Measurements from ENCODE around the gene LHX3.
A peak's percentile ranks its signal among the peaks of the same experiment; 100 is the strongest.

The LHX3 gene

GRCh38 chr9:136248951-136249876, 44.3 kb upstream of the LHX3 start:
- no peak overlapping the region for H3K23ac ChIP-seq (ENCODE audit: low read depth, low read length, poor library complexity)
- H2AFZ ChIP-seq (ENCODE audit: low read length), result no peak overlapping the region
- DNase-seq (ENCODE audit: low spot score), result no peak
- no peaks in the 10 kb centered on the region for H3K9me3 ChIP-seq (replicated peaks in 1 of 2; ENCODE audit: control insufficient read depth in 2 of 2, insufficient read depth in 1 of 2, low read depth in 1 of 2, low read length in 2 of 2)
- H3K4ac ChIP-seq (ENCODE audit: low read length), result no peak overlapping the region
- no peak overlapping the region for H2BK5ac ChIP-seq (ENCODE audit: low read length)
- no peak overlapping the region for H3K14ac ChIP-seq (ENCODE audit: low read length)
- H3K27me3 ChIP-seq (ENCODE audit: control insufficient read depth in 3 of 3, insufficient read depth in 3 of 3, low read depth in 1 of 3, low read length in 3 of 3), result peaks cover 0 to 55% (median 0%) of the 10 kb centered on the region in 3 experiments
- H4K91ac ChIP-seq (ENCODE audit: low read depth, low read length, poor library complexity), result no peak overlapping the region
- H2BK120ac ChIP-seq (ENCODE audit: low read depth, low read length), result no peak overlapping the region
- peak overlapping the region; percentile 32 for H3K18ac ChIP-seq (ENCODE audit: low read length)
- H3K4me3 ChIP-seq (ENCODE audit: low read length in 2 of 2), result no peak overlapping the region
- H2AK5ac ChIP-seq (ENCODE audit: low read depth, low read length), result peak overlapping the region; percentile 56
- H3K36me3 ChIP-seq (replicated peaks in 1 of 2; ENCODE audit: control insufficient read depth in 2 of 2, insufficient read depth in 2 of 2, low read length in 2 of 2), result no peaks in the 10 kb centered on the region
- H2BK12ac ChIP-seq (ENCODE audit: low read length), result no peak overlapping the region
- peak overlapping the region; percentile 19 for H2BK15ac ChIP-seq (ENCODE audit: low read length)
- H3K4me1 ChIP-seq (ENCODE audit: control insufficient read depth in 2 of 2, insufficient read depth in 1 of 2, low read depth in 1 of 2, low read length in 2 of 2), result peaks cover 4 to 7% of the 10 kb centered on the region in 2 donors
- H3K79me1 ChIP-seq (ENCODE audit: low read depth, low read length), result no peaks in the 10 kb centered on the region
- peak overlapping the region; percentile 30 for H3K9ac ChIP-seq (ENCODE audit: low read depth, low read length, poor library complexity)
- no peak overlapping the region for H3K4me2 ChIP-seq (ENCODE audit: insufficient read depth, low read length, poor library complexity, severe bottlenecking)
- H3K27ac ChIP-seq (replicated peaks; ENCODE audit: low read length), result no peak overlapping the region
- H4K8ac ChIP-seq (ENCODE audit: low read depth, low read length), result no peak overlapping the region
- WGBS, 2 donors (ENCODE audit: extremely low coverage in 2 of 2, insufficient read length in 2 of 2, insufficient replicate concordance in 1 of 2), result no CpG with 5 or more reads among the region's 30 CpGs

GRCh38 chr9:136247947-136248637, 43.2 kb upstream of the LHX3 start:
- peaks cover 8 to 15% of the 10 kb centered on the region in 2 donors for H3K4me1 ChIP-seq (ENCODE audit: control insufficient read depth in 2 of 2, insufficient read depth in 1 of 2, low read depth in 1 of 2, low read length in 2 of 2)
- no peak overlapping the region for H4K91ac ChIP-seq (ENCODE audit: low read depth, low read length, poor library complexity)
- H2AFZ ChIP-seq (ENCODE audit: low read length), result no peak overlapping the region
- no peak overlapping the region for H3K4me3 ChIP-seq (ENCODE audit: low read length in 2 of 2)
- no peak overlapping the region for H2BK120ac ChIP-seq (ENCODE audit: low read depth, low read length)
- H3K36me3 ChIP-seq (replicated peaks in 1 of 2; ENCODE audit: control insufficient read depth in 2 of 2, insufficient read depth in 2 of 2, low read length in 2 of 2), result no peaks in the 10 kb centered on the region
- WGBS, 2 donors (ENCODE audit: extremely low coverage in 2 of 2, insufficient read length in 2 of 2, insufficient replicate concordance in 1 of 2), result no CpG with 5 or more reads among the region's 24 CpGs
- no peak overlapping the region for H4K8ac ChIP-seq (ENCODE audit: low read depth, low read length)
- peaks cover 2% of the 10 kb centered on the region for H3K79me1 ChIP-seq (ENCODE audit: low read depth, low read length)
- no peak overlapping the region for H3K14ac ChIP-seq (ENCODE audit: low read length)
- peak overlapping the region; percentile 17 for H2BK15ac ChIP-seq (ENCODE audit: low read length)
- H3K18ac ChIP-seq (ENCODE audit: low read length), result peak overlapping the region; percentile 84
- no peak overlapping the region for H3K4ac ChIP-seq (ENCODE audit: low read length)
- no peak overlapping the region for H3K4me2 ChIP-seq (ENCODE audit: insufficient read depth, low read length, poor library complexity, severe bottlenecking)
- H3K23ac ChIP-seq (ENCODE audit: low read depth, low read length, poor library complexity), result no peak overlapping the region
- H3K27me3 ChIP-seq (ENCODE audit: control insufficient read depth in 3 of 3, insufficient read depth in 3 of 3, low read depth in 1 of 3, low read length in 3 of 3), result peaks cover 0 to 54% (median 0%) of the 10 kb centered on the region in 3 experiments
- H3K9ac ChIP-seq (ENCODE audit: low read depth, low read length, poor library complexity), result peak overlapping the region; percentile 51
- no peaks in the 10 kb centered on the region for H3K9me3 ChIP-seq (replicated peaks in 1 of 2; ENCODE audit: control insufficient read depth in 2 of 2, insufficient read depth in 1 of 2, low read depth in 1 of 2, low read length in 2 of 2)
- no peak overlapping the region for H2AK5ac ChIP-seq (ENCODE audit: low read depth, low read length)
- H2BK5ac ChIP-seq (ENCODE audit: low read length), result peak overlapping the region; percentile 17
- H3K27ac ChIP-seq (replicated peaks; ENCODE audit: low read length), result no peak overlapping the region
- H2BK12ac ChIP-seq (ENCODE audit: low read length), result peak overlapping the region; percentile 70
- DNase-seq (ENCODE audit: low spot score), result no peak

- H2BK5ac ChIP-seq (ENCODE audit: low read length), result no peak overlapping the region
- H3K18ac ChIP-seq (ENCODE audit: low read length), result peak overlapping the region; percentile 85
- H3K36me3 ChIP-seq (replicated peaks in 1 of 2; ENCODE audit: control insufficient read depth in 2 of 2, insufficient read depth in 2 of 2, low read length in 2 of 2), result peaks cover 0 to 2% of the 10 kb centered on the region in 2 donors
- no peaks in the 10 kb centered on the region for H3K9me3 ChIP-seq (replicated peaks in 1 of 2; ENCODE audit: control insufficient read depth in 2 of 2, insufficient read depth in 1 of 2, low read depth in 1 of 2, low read length in 2 of 2)
- no peak overlapping the region for H4K8ac ChIP-seq (ENCODE audit: low read depth, low read length)
- no peak for DNase-seq (ENCODE audit: low spot score)
- WGBS, 2 donors (ENCODE audit: extremely low coverage in 2 of 2, insufficient read length in 2 of 2, insufficient replicate concordance in 1 of 2), result no CpG with 5 or more reads among the region's 9 CpGs
- H3K79me1 ChIP-seq (ENCODE audit: low read depth, low read length), result peaks cover 4% of the 10 kb centered on the region
- peaks cover 0 to 51% (median 0%) of the 10 kb centered on the region in 3 experiments for H3K27me3 ChIP-seq (ENCODE audit: control insufficient read depth in 3 of 3, insufficient read depth in 3 of 3, low read depth in 1 of 3, low read length in 3 of 3)
- no peak overlapping the region for H3K27ac ChIP-seq (replicated peaks; ENCODE audit: low read length)
- H3K4ac ChIP-seq (ENCODE audit: low read length), result no peak overlapping the region
- H2AFZ ChIP-seq (ENCODE audit: low read length), result no peak overlapping the region
- H4K91ac ChIP-seq (ENCODE audit: low read depth, low read length, poor library complexity), result no peak overlapping the region
- H3K9ac ChIP-seq (ENCODE audit: low read depth, low read length, poor library complexity), result peak overlapping the region; percentile 51
- no peak overlapping the region for H3K14ac ChIP-seq (ENCODE audit: low read length)
- no peak overlapping the region for H3K23ac ChIP-seq (ENCODE audit: low read depth, low read length, poor library complexity)
- no peak overlapping the region for H2BK120ac ChIP-seq (ENCODE audit: low read depth, low read length)
- no peak overlapping the region for H3K4me3 ChIP-seq (ENCODE audit: low read length in 2 of 2)
- H2AK5ac ChIP-seq (ENCODE audit: low read depth, low read length), result peak overlapping the region; percentile 16
- no peak overlapping the region for H3K4me2 ChIP-seq (ENCODE audit: insufficient read depth, low read length, poor library complexity, severe bottlenecking)
- H3K4me1 ChIP-seq (ENCODE audit: control insufficient read depth in 2 of 2, insufficient read depth in 1 of 2, low read depth in 1 of 2, low read length in 2 of 2), result peaks cover 8 to 20% of the 10 kb centered on the region in 2 donors
- peak overlapping the region; percentile 17 for H2BK15ac ChIP-seq (ENCODE audit: low read length)
- peak overlapping the region; percentile 59 for H2BK12ac ChIP-seq (ENCODE audit: low read length)
Observed at GRCh38 chr9:136247551-136247916, 42.6 kb upstream of the LHX3 start.
